Central memory CD8-positive, alpha-beta T cell (primary cell): ENCODE data around the gene C1orf198.

Experiments
- ATAC-seq: fragments of 150-1000 bp; cut with Tn5 transposase; replicated peaks from 2 replicates; pipeline ENCODE4 v1.10.0; 2022; ENCODE audit warnings: mild to moderate bottlenecking, moderate FRiP score, moderate number of reproducible peaks; ENCODE audit not compliant: poor library complexity, severe bottlenecking; ENCODE audit errors: extremely low read depth
- DNase-seq, 2 donors: peaks; one replicate each; pipeline ENCODE4 v3.0.0; 2021; ENCODE audit warnings: low spot score in 2 of 2
- H3K27ac Mint-ChIP-seq: one replicate; pipeline ENCODE4 v1.8.0; 2022; ENCODE audit warnings: low read depth, mild to moderate bottlenecking, moderate library complexity, mixed read lengths
- H3K27me3 Mint-ChIP-seq: one replicate; pipeline ENCODE4 v1.8.0; 2022; ENCODE audit warnings: mixed read lengths
- H3K36me3 Mint-ChIP-seq: one replicate; pipeline ENCODE4 v1.8.0; 2022; ENCODE audit warnings: mild to moderate bottlenecking, moderate library complexity, mixed read lengths; ENCODE audit not compliant: insufficient read depth
- H3K4me1 Mint-ChIP-seq: one replicate; pipeline ENCODE4 v1.8.0; 2022; ENCODE audit warnings: mixed read lengths
- H3K4me3 Mint-ChIP-seq: one replicate; pipeline ENCODE4 v1.8.0; 2022; ENCODE audit warnings: mild to moderate bottlenecking, moderate library complexity, mixed read lengths
- H3K9me3 Mint-ChIP-seq: one replicate; pipeline ENCODE4 v1.8.0; 2022; ENCODE audit warnings: mixed read lengths

The C1orf198 gene

DNA sequence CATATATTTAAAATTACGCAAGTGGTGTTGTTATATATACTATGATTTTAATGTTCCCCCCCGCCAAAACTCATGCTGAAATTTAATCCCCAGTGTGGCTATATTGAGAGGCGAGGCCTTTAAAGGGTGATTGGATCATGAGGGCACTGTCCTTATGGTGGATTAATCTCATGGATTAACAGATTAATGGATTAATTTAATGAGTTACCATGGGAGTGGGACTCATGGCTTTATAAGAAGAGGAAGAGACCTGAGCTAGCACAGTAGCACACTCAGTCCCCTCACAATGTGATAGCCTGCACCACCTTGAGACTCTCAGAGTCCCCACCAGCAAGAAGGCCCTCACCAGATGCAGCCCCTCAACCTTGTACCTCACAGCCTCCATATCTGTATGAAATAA, 34.8 kb downstream of the C1orf198 start:
- ATAC-seq (no peak), DNase-seq (no peak)
- no peaks in the 10 kb centered on the region for H3K9me3 Mint-ChIP-seq
- H3K27ac Mint-ChIP-seq = no peak overlapping the region
- H3K4me3 Mint-ChIP-seq = no peak overlapping the region
- peaks cover 1% of the 10 kb centered on the region for H3K36me3 Mint-ChIP-seq
- H3K4me1 Mint-ChIP-seq = no peaks in the 10 kb centered on the region
- peaks cover 35% of the 10 kb centered on the region for H3K27me3 Mint-ChIP-seq

- H3K9me3 Mint-ChIP-seq = no peaks in the 10 kb centered on the region
- H3K4me3 Mint-ChIP-seq = no peak overlapping the region
- ATAC-seq = no peak
- peaks cover 1% of the 10 kb centered on the region for H3K36me3 Mint-ChIP-seq
- no peaks in the 10 kb centered on the region for H3K4me1 Mint-ChIP-seq
- H3K27me3 Mint-ChIP-seq = peaks cover 35% of the 10 kb centered on the region
- no peak overlapping the region for H3K27ac Mint-ChIP-seq
- DNase-seq = no peak
These were observed 35.8 kb downstream of the C1orf198 start for GRCh38 chr1:230832476-230832875.

DNA sequence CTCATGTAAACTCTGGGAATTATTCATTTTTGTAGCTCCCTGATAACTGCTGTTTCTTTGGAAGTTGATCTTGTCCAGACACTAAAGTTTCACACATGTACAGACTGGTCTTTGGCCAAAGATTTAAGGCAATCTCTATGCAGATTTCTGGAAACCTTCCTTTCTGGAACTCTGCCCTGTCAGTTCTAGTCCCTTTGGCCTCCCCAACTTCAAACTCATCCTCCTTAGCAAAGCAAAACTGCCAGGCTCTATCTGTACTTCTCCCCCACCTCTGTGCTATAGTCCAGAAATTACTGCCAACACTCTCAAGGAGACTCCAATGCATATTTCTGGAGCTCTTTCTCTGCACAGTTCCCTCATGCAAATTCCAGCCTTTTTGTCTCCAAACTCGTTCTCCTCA, 36.5 kb downstream of the C1orf198 start:
- Mint-ChIP-seq H3K4me1 (no peaks in the 10 kb centered on the region), H3K36me3 (peaks cover 1% of the 10 kb centered on the region), H3K27ac (no peak overlapping the region), H3K27me3 (peaks cover 39% of the 10 kb centered on the region), H3K4me3 (no peak overlapping the region), H3K9me3 (no peaks in the 10 kb centered on the region)
- no peak for DNase-seq
- ATAC-seq = no peak

DNA sequence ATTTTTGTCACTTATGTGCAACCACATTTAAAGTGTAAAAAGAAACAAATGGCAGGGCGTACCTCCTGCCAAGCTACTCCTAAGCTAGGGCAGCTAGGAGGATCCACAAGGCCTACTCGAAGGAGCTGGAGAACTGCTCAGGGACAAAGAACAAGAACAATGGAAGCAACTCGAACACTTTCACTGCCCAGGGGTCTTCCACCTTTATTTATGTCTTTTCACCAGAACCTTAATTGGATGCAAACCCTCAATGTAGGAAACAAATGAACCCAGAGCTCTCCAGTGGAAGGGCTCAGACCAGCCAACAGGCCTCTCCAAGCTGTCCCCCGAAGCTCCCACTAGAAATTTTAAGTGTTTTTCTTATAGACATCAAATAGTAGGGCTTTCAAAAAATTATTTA, 39.9 kb downstream of the C1orf198 start:
- Mint-ChIP-seq H3K36me3 (peaks cover 1% of the 10 kb centered on the region), H3K27me3 (peaks cover 51% of the 10 kb centered on the region), H3K4me3 (no peak overlapping the region), H3K4me1 (no peaks in the 10 kb centered on the region), H3K9me3 (no peaks in the 10 kb centered on the region), H3K27ac (no peak overlapping the region)
- DNase-seq = no peak
- ATAC-seq = no peak

GRCh38 chr1:230827801-230828200, 40.5 kb downstream of the C1orf198 start:
- Mint-ChIP-seq H3K9me3 (no peaks in the 10 kb centered on the region), H3K27me3 (peaks cover 45% of the 10 kb centered on the region), H3K27ac (no peak overlapping the region), H3K4me1 (no peaks in the 10 kb centered on the region), H3K36me3 (no peaks in the 10 kb centered on the region), H3K4me3 (no peak overlapping the region)
- ATAC-seq = no peak
- DNase-seq = no peak

GRCh38 chr1:230827081-230827681, 41.1 kb downstream of the C1orf198 start:
- no peak for ATAC-seq
- Mint-ChIP-seq H3K27me3 (peaks cover 39% of the 10 kb centered on the region), H3K27ac (no peak overlapping the region), H3K4me3 (no peak overlapping the region), H3K9me3 (no peaks in the 10 kb centered on the region), H3K4me1 (no peaks in the 10 kb centered on the region), H3K36me3 (no peaks in the 10 kb centered on the region)
- no peak for DNase-seq

DNA sequence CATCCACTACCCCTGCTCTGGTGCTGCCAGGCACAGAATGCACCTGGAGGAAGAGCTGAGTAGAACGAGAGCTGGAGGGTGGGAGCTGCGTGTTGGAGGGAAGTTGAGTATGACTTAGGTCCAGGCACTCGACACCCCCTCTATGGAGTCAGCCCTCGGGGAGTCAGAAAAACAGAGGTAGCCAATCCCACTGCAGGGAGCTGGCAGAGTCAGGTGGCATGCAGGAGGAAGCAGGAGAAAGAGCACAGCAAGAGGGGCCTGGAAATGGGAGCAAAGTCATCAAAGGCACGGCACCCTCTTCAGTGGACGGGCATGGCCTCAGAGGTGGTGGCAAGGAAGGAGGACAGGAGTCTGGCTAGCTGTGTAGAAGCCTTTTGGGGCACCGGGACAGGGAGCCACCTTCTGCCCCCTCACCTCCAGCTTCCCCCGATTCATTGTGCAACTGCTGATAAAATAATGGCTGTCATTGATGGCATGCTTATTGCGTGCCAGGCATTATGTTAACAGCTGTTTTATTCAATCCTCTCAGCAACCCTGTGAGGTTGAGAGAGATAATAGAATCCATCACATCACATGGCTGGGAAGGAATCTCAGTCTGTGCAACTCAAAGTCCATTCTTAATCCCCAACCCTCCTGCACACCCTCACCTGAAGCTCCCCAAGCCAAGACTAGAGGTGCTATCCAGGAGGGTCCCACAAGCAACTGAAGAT, 42.0 kb downstream of the C1orf198 start:
- no peak overlapping the region for H3K4me3 Mint-ChIP-seq
- no peak overlapping the region for H3K27ac Mint-ChIP-seq
- H3K4me1 Mint-ChIP-seq = no peaks in the 10 kb centered on the region
- ATAC-seq (no peak), DNase-seq (no peak)
- H3K36me3 Mint-ChIP-seq = no peaks in the 10 kb centered on the region
- H3K27me3 Mint-ChIP-seq = peaks cover 40% of the 10 kb centered on the region
- no peaks in the 10 kb centered on the region for H3K9me3 Mint-ChIP-seq

DNA sequence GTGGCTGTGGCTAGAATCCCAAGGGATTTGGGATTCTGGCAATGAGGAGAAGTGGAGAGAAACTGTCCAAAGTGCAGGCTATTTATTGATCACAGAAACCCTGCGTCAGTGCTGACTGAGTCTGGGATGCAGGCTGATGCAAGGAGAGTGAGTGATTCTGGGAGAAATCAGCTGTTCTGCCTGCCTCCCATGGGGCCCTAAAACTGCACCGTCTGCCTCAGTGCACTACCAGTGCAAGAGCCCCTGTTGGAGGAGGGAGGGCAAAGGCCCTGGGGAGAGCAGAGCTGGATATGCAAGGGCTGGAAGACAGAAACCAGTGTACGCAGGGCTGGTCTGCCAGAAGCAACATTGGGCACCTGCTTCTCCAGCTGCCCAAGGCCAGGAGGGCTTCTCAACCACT, 42.6 kb downstream of the C1orf198 start:
- no peak for DNase-seq
- no peak overlapping the region for H3K4me3 Mint-ChIP-seq
- H3K27ac Mint-ChIP-seq = no peak overlapping the region
- H3K27me3 Mint-ChIP-seq = peaks cover 46% of the 10 kb centered on the region
- no peaks in the 10 kb centered on the region for H3K4me1 Mint-ChIP-seq
- no peak for ATAC-seq
- no peaks in the 10 kb centered on the region for H3K9me3 Mint-ChIP-seq
- no peaks in the 10 kb centered on the region for H3K36me3 Mint-ChIP-seq

DNA sequence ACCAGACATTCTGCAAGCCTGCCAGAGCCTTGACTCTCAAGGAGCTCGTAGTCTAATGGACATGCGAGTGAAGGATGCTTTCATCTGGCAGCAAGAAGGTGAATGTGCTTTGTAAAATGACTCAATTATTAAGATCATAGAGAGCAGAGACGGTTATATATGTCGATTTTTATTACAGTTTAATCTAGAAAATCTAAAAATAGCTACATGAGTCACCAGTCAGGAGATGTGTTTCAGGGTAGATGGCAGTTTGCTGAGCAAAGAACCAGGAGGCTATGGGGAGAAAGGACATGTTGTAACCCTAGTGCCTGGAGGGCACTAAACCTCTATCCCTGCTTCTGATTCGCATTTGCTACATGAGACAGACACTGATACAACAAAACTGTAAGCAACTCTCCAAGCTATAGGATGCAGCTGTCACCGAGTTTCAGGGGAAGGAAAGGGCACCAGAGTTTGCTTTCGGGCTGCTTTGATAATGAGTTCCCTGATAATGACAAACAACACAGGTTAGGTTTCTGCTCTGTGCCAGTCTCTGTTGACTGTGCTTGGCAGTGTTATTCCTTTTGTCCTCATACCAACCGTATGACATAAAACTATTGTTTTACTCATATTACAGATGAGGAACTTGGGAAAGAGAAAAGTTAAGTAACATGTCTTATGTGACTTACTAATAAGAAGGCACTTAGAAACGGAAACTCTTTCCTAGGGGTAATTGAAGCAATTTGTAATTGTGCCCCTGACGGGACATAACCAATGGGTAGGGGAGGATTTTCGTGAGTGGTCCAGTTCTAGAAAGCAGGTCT, 43.2 kb downstream of the C1orf198 start:
- peaks cover 50% of the 10 kb centered on the region for H3K27me3 Mint-ChIP-seq
- no peaks in the 10 kb centered on the region for H3K9me3 Mint-ChIP-seq
- DNase-seq = no peak
- H3K27ac Mint-ChIP-seq = no peak overlapping the region
- no peak overlapping the region for H3K4me3 Mint-ChIP-seq
- no peaks in the 10 kb centered on the region for H3K4me1 Mint-ChIP-seq
- ATAC-seq = no peak
- no peaks in the 10 kb centered on the region for H3K36me3 Mint-ChIP-seq

DNA sequence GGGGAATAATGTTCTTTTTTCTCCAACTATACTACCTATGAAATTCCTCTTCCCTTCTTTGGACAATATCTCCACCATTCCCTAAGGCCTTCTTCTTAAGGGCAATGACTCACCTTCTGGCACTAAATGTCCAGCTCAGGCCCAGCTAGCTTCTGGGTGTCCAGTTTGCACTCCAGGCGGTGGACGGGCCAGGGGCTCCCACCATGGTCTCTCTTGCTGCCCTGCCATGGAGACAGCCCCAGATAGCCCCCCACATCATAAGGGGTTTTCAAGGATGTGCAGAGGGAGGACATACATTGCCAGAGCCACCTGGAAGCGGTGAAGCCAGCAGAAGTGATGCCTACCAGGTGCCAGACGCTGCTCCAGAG, 43.8 kb downstream of the C1orf198 start:
- DNase-seq (no peak), ATAC-seq (no peak)
- no peak overlapping the region for H3K4me3 Mint-ChIP-seq
- no peaks in the 10 kb centered on the region for H3K36me3 Mint-ChIP-seq
- peaks cover 50% of the 10 kb centered on the region for H3K27me3 Mint-ChIP-seq
- H3K27ac Mint-ChIP-seq = no peak overlapping the region
- H3K9me3 Mint-ChIP-seq = no peaks in the 10 kb centered on the region
- no peaks in the 10 kb centered on the region for H3K4me1 Mint-ChIP-seq

- ATAC-seq (no peak), DNase-seq (no peak)
- Mint-ChIP-seq H3K27ac (no peak overlapping the region), H3K36me3 (no peaks in the 10 kb centered on the region), H3K27me3 (peaks cover 54% of the 10 kb centered on the region), H3K9me3 (no peaks in the 10 kb centered on the region), H3K4me1 (no peaks in the 10 kb centered on the region), H3K4me3 (no peak overlapping the region)
These were observed 44.4 kb downstream of the C1orf198 start for GRCh38 chr1:230823931-230824381.

GRCh38 chr1:230823426-230823825, 44.9 kb downstream of the C1orf198 start:
- Mint-ChIP-seq H3K27me3 (peaks cover 59% of the 10 kb centered on the region), H3K4me3 (no peak overlapping the region), H3K36me3 (no peaks in the 10 kb centered on the region), H3K4me1 (no peaks in the 10 kb centered on the region), H3K27ac (no peak overlapping the region), H3K9me3 (no peaks in the 10 kb centered on the region)
- no peak for ATAC-seq
- DNase-seq = no peak

DNA sequence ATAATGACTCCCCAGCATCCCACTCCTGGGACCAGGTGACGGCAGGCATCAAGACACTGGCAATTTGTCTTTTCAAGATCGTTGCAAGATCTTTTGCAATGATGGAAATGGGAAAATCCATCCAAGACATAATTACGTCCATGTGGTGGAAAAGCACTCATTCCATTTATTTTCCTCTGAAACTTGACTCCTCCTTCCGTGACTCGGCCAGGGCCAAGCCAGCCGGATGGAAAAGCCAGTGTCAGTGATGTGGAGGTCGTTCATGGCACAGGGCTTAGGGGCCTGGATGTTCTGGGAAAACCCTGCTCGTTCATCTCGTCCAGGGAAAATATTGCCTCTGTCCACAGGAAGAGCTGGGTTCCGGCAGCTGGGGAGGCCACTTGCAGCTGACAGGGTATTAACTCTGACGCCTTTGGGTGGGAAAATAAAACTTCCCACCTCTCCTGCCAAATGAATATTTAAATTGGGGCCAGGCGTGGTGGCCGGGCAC, 46.2 kb downstream of the C1orf198 start:
- H3K9me3 Mint-ChIP-seq = no peaks in the 10 kb centered on the region
- no peak overlapping the region for H3K27ac Mint-ChIP-seq
- H3K27me3 Mint-ChIP-seq = peaks cover 71% of the 10 kb centered on the region
- no peak for ATAC-seq
- no peaks in the 10 kb centered on the region for H3K36me3 Mint-ChIP-seq
- H3K4me3 Mint-ChIP-seq = no peak overlapping the region
- H3K4me1 Mint-ChIP-seq = no peaks in the 10 kb centered on the region
- DNase-seq = no peak
